ENCODE results near the gene WFS1. TPM values are rescaled to one million over a fixed set of nuclear protein-coding genes. Genes with fewer than 3 reads are reported as not detected.

The WFS1 gene
- total RNA-seq, 1 donor from 2014 or later: 18.9 TPM

Other genes with a start within 250 kb of the WFS1 start
- gene JAKMIP1, start 69.3 kb upstream of the WFS1 start, total RNA-seq: not detected in 2 replicates
- gene PPP2R2C, start 202.8 kb downstream of the WFS1 start, total RNA-seq: 0.04 TPM in 1 of 2 replicates, not detected in the other

All from pulmonary artery endothelial cell (primary cell).